Mesothelial cell of epicardium (in vitro differentiated cells): ENCODE data around the gene DDX51. TPM values are rescaled to one million over a fixed set of nuclear protein-coding genes. Genes with fewer than 3 reads are reported as not detected.

Source experiments
- DNase-seq, 2 experiments: peaks; one replicate each; pipeline ENCODE4 v3.0.0; 2021; ENCODE audit warnings: low spot score in 2 of 2; ENCODE audit not compliant: unreplicated experiment in 2 of 2
- H3K27ac Mint-ChIP-seq: 2 replicates; pipeline ENCODE4 v1.8.0; 2021; ENCODE audit warnings: mixed read lengths
- H3K27me3 Mint-ChIP-seq: 2 replicates; pipeline ENCODE4 v1.8.0; 2021; ENCODE audit warnings: low read depth, mixed read lengths
- H3K36me3 Mint-ChIP-seq: 2 replicates; pipeline ENCODE4 v1.8.0; 2021; ENCODE audit warnings: mixed read lengths
- H3K4me1 Mint-ChIP-seq: 2 replicates; pipeline ENCODE4 v1.8.0; 2021; ENCODE audit warnings: mixed read lengths
- H3K4me3 Mint-ChIP-seq: 2 replicates; pipeline ENCODE4 v1.8.0; 2021; ENCODE audit warnings: mild to moderate bottlenecking, moderate library complexity, mixed read lengths
- H3K9me3 Mint-ChIP-seq: 2 replicates; pipeline ENCODE4 v1.8.0; 2021; ENCODE audit warnings: mixed read lengths
- total RNA-seq: library from RNA; stranded (reverse); gene quantifications from 3 replicates; pipeline ENCODE4 v1.2.1, GENCODE V29; 2021
- TF ChIP-seq, protein P1 (sequence below): fragments of 200-600 bp; sonication (generic); IDR thresholded peaks from one replicate; pipeline ENCODE4 v1.5.0; 2021; ENCODE audit warnings: antibody characterized with exemption; ENCODE audit not compliant: unreplicated experiment

The DDX51 gene
- total RNA-seq, 1 donor from 2014 or later = 32.5 TPM

- peaks cover 12% of the 10 kb centered on the region for H3K4me1 Mint-ChIP-seq
- DNase-seq = no peak
- no peak overlapping the region for H3K4me3 Mint-ChIP-seq
- H3K27ac Mint-ChIP-seq = no peak overlapping the region
- H3K9me3 Mint-ChIP-seq = no peaks in the 10 kb centered on the region
- no peaks in the 10 kb centered on the region for H3K36me3 Mint-ChIP-seq
- TF ChIP-seq, protein P1, sequence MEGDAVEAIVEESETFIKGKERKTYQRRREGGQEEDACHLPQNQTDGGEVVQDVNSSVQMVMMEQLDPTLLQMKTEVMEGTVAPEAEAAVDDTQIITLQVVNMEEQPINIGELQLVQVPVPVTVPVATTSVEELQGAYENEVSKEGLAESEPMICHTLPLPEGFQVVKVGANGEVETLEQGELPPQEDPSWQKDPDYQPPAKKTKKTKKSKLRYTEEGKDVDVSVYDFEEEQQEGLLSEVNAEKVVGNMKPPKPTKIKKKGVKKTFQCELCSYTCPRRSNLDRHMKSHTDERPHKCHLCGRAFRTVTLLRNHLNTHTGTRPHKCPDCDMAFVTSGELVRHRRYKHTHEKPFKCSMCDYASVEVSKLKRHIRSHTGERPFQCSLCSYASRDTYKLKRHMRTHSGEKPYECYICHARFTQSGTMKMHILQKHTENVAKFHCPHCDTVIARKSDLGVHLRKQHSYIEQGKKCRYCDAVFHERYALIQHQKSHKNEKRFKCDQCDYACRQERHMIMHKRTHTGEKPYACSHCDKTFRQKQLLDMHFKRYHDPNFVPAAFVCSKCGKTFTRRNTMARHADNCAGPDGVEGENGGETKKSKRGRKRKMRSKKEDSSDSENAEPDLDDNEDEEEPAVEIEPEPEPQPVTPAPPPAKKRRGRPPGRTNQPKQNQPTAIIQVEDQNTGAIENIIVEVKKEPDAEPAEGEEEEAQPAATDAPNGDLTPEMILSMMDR = no peak
- peaks cover 67% of the 10 kb centered on the region for H3K27me3 Mint-ChIP-seq
Observed at GRCh38 chr12:132176385-132176919, 32.3 kb upstream of the DDX51 start.

DNA sequence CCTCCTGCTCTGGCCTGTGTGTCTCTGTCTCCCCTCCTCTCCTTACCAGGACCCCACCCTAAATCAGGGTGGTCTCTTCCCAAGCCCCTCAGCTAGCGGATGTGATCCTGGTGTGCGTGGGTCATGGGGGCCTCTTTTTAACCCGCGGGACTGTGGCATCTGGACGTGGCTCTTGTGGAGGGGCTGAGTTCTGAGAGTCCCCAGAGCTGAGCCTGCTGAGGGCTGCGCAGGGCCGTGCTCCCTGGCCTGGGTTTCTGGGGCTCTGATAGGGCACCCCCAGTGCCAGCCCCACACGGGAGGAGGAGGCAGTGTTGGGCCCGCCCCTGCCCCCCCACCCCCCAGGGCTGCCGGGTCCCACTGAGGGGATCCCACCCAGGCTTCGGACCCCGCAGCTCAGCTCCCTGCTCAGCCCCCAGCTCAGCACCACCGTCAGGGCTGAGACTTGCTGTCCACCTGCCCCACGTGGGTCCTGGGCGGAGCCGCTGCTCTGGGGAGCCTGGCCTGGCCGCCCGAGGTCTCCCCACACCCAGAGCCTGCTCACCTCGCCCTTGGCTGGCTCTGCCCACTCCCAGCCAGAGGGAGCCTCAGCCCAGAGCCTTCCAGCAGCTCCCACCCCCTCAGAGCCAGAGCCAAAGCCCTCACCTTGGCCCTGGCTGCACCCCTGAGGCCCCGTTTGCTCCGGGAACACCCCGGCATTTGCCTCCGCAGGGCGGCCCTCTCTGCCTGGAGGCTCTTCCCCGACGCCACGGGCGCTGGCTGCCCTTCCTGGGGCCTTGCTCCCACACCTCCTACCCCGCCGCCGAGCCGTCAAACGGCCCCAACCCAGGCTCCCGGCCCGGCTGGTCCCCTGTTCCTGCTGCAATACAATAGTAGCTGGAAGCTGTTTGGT is 31.6 kb upstream of the DDX51 start:
- Mint-ChIP-seq H3K27ac (no peak overlapping the region), H3K4me3 (no peak overlapping the region), H3K4me1 (peaks cover 12% of the 10 kb centered on the region), H3K36me3 (no peaks in the 10 kb centered on the region), H3K9me3 (no peaks in the 10 kb centered on the region), H3K27me3 (peaks cover 62% of the 10 kb centered on the region)
- TF ChIP-seq, protein P1 = no peak
- DNase-seq = no peak

GRCh38 chr12:132174839-132175490 is 30.8 kb upstream of the DDX51 start:
- Mint-ChIP-seq H3K27ac (no peak overlapping the region), H3K4me3 (no peak overlapping the region), H3K4me1 (peaks cover 17% of the 10 kb centered on the region), H3K9me3 (no peaks in the 10 kb centered on the region), H3K36me3 (no peaks in the 10 kb centered on the region), H3K27me3 (peaks cover 59% of the 10 kb centered on the region)
- TF ChIP-seq, protein P1 = no peak
- no peak for DNase-seq

- H3K27ac Mint-ChIP-seq = no peak overlapping the region
- H3K4me3 Mint-ChIP-seq = no peak overlapping the region
- TF ChIP-seq, protein P1 = no peak
- peaks cover 56% of the 10 kb centered on the region for H3K27me3 Mint-ChIP-seq
- H3K36me3 Mint-ChIP-seq = no peaks in the 10 kb centered on the region
- DNase-seq = no peak
- H3K9me3 Mint-ChIP-seq = no peaks in the 10 kb centered on the region
- H3K4me1 Mint-ChIP-seq = peaks cover 21% of the 10 kb centered on the region
Observed at GRCh38 chr12:132174015-132174838, 30.1 kb upstream of the DDX51 start.
